Measurements from ENCODE around the gene NAV2. TPM values are rescaled to one million over a fixed set of nuclear protein-coding genes. Genes with fewer than 3 reads are reported as not detected.

The NAV2 gene
- total RNA-seq, 2 donors from 2014 or later = 0.37 to 0.58 TPM

GRCh38 chr11:19818619-19819018 lies 106.0 kb downstream of the NAV2 start:
- no peak for ATAC-seq (replicated peaks)
- H3K4me1 Mint-ChIP-seq = no peaks in the 10 kb centered on the region

GRCh38 chr11:19819148-19819547 lies 106.5 kb downstream of the NAV2 start:
- H3K27ac Mint-ChIP-seq = no peak overlapping the region
- ATAC-seq (replicated peaks) = no peak

More at GRCh38 chr11:19818619-19819018, 106.0 kb downstream of the NAV2 start:
- H3K36me3 Mint-ChIP-seq (ENCODE audit: low read depth) = no peaks in the 10 kb centered on the region
- H3K9me3 Mint-ChIP-seq = no peaks in the 10 kb centered on the region
- H3K27ac Mint-ChIP-seq = no peak overlapping the region
- no peak overlapping the region for H3K4me3 Mint-ChIP-seq
- H3K27me3 Mint-ChIP-seq = peaks cover 17% of the 10 kb centered on the region

GRCh38 chr11:19820100-19820499 lies 107.5 kb downstream of the NAV2 start:
- no peaks in the 10 kb centered on the region for H3K4me1 Mint-ChIP-seq
- H3K27ac Mint-ChIP-seq = no peak overlapping the region
- H3K27me3 Mint-ChIP-seq = peaks cover 17% of the 10 kb centered on the region
- H3K36me3 Mint-ChIP-seq (ENCODE audit: low read depth) = no peaks in the 10 kb centered on the region
- no peak for ATAC-seq (replicated peaks)
- H3K4me3 Mint-ChIP-seq = no peak overlapping the region
- no peaks in the 10 kb centered on the region for H3K9me3 Mint-ChIP-seq

More at GRCh38 chr11:19819148-19819547, 106.5 kb downstream of the NAV2 start:
- Mint-ChIP-seq H3K9me3 (no peaks in the 10 kb centered on the region), H3K4me3 (no peak overlapping the region), H3K4me1 (no peaks in the 10 kb centered on the region), H3K36me3 (ENCODE audit: low read depth) (no peaks in the 10 kb centered on the region), H3K27me3 (peaks cover 17% of the 10 kb centered on the region)

GRCh38 chr11:19821412-19821875 lies 108.8 kb downstream of the NAV2 start:
- peaks cover 14% of the 10 kb centered on the region for H3K27me3 Mint-ChIP-seq
- no peaks in the 10 kb centered on the region for H3K9me3 Mint-ChIP-seq
- no peak for ATAC-seq (replicated peaks)
- no peak overlapping the region for H3K27ac Mint-ChIP-seq
- H3K36me3 Mint-ChIP-seq (ENCODE audit: low read depth) = no peaks in the 10 kb centered on the region
- H3K4me1 Mint-ChIP-seq = no peaks in the 10 kb centered on the region
- no peak overlapping the region for H3K4me3 Mint-ChIP-seq

- H3K27ac Mint-ChIP-seq = no peak overlapping the region
- peaks cover 13% of the 10 kb centered on the region for H3K27me3 Mint-ChIP-seq
- H3K36me3 Mint-ChIP-seq (ENCODE audit: low read depth) = no peaks in the 10 kb centered on the region
- no peak for ATAC-seq (replicated peaks)
- H3K9me3 Mint-ChIP-seq = no peaks in the 10 kb centered on the region
- no peak overlapping the region for H3K4me3 Mint-ChIP-seq
- no peaks in the 10 kb centered on the region for H3K4me1 Mint-ChIP-seq
Observed at GRCh38 chr11:19821993-19822392, 109.4 kb downstream of the NAV2 start.

GRCh38 chr11:19822531-19822930 lies 109.9 kb downstream of the NAV2 start:
- H3K4me1 Mint-ChIP-seq = no peaks in the 10 kb centered on the region
- no peaks in the 10 kb centered on the region for H3K36me3 Mint-ChIP-seq (ENCODE audit: low read depth)
- no peaks in the 10 kb centered on the region for H3K9me3 Mint-ChIP-seq
- no peak for ATAC-seq (replicated peaks)
- H3K27ac Mint-ChIP-seq = no peak overlapping the region
- H3K27me3 Mint-ChIP-seq = peaks cover 13% of the 10 kb centered on the region
- H3K4me3 Mint-ChIP-seq = no peak overlapping the region

- no peak for ATAC-seq (replicated peaks)
- Mint-ChIP-seq H3K9me3 (no peaks in the 10 kb centered on the region), H3K4me1 (no peaks in the 10 kb centered on the region), H3K4me3 (no peak overlapping the region), H3K27me3 (no peaks in the 10 kb centered on the region), H3K27ac (no peak overlapping the region), H3K36me3 (ENCODE audit: low read depth) (no peaks in the 10 kb centered on the region)
Observed at GRCh38 chr11:19826606-19827005, 114.0 kb downstream of the NAV2 start.

GRCh38 chr11:19827399-19828135 lies 114.9 kb downstream of the NAV2 start:
- H3K4me3 Mint-ChIP-seq = no peak overlapping the region
- no peak for ATAC-seq (replicated peaks)

GRCh38 chr11:19828382-19829108 lies 115.9 kb downstream of the NAV2 start:
- no peaks in the 10 kb centered on the region for H3K27me3 Mint-ChIP-seq
- no peaks in the 10 kb centered on the region for H3K36me3 Mint-ChIP-seq (ENCODE audit: low read depth)
- no peak overlapping the region for H3K4me3 Mint-ChIP-seq
- H3K4me1 Mint-ChIP-seq = no peaks in the 10 kb centered on the region
- H3K27ac Mint-ChIP-seq = no peak overlapping the region
- no peaks in the 10 kb centered on the region for H3K9me3 Mint-ChIP-seq
- ATAC-seq (replicated peaks) = no peak

More at GRCh38 chr11:19827399-19828135, 114.9 kb downstream of the NAV2 start:
- H3K27ac Mint-ChIP-seq = no peak overlapping the region
- no peaks in the 10 kb centered on the region for H3K9me3 Mint-ChIP-seq
- H3K36me3 Mint-ChIP-seq (ENCODE audit: low read depth) = no peaks in the 10 kb centered on the region
- H3K4me1 Mint-ChIP-seq = no peaks in the 10 kb centered on the region
- H3K27me3 Mint-ChIP-seq = no peaks in the 10 kb centered on the region

- no peaks in the 10 kb centered on the region for H3K36me3 Mint-ChIP-seq (ENCODE audit: low read depth)
Observed at GRCh38 chr11:19829109-19829837, 116.6 kb downstream of the NAV2 start.

GRCh38 chr11:19832086-19832750 lies 119.6 kb downstream of the NAV2 start:
- H3K4me1 Mint-ChIP-seq = no peaks in the 10 kb centered on the region
- no peak overlapping the region for H3K4me3 Mint-ChIP-seq
- H3K27ac Mint-ChIP-seq = no peak overlapping the region
- no peak for ATAC-seq (replicated peaks)
- no peaks in the 10 kb centered on the region for H3K9me3 Mint-ChIP-seq
- H3K36me3 Mint-ChIP-seq (ENCODE audit: low read depth) = no peaks in the 10 kb centered on the region
- H3K27me3 Mint-ChIP-seq = no peaks in the 10 kb centered on the region

More at GRCh38 chr11:19829109-19829837, 116.6 kb downstream of the NAV2 start:
- no peak overlapping the region for H3K4me3 Mint-ChIP-seq
- no peaks in the 10 kb centered on the region for H3K27me3 Mint-ChIP-seq
- no peak overlapping the region for H3K27ac Mint-ChIP-seq
- H3K9me3 Mint-ChIP-seq = no peaks in the 10 kb centered on the region
- no peak for ATAC-seq (replicated peaks)
- H3K4me1 Mint-ChIP-seq = no peaks in the 10 kb centered on the region

GRCh38 chr11:19832901-19833300 lies 120.3 kb downstream of the NAV2 start:
- no peak overlapping the region for H3K27ac Mint-ChIP-seq
- H3K9me3 Mint-ChIP-seq = no peaks in the 10 kb centered on the region
- no peak for ATAC-seq (replicated peaks)
- H3K4me1 Mint-ChIP-seq = no peaks in the 10 kb centered on the region
- no peaks in the 10 kb centered on the region for H3K36me3 Mint-ChIP-seq (ENCODE audit: low read depth)
- no peak overlapping the region for H3K4me3 Mint-ChIP-seq
- H3K27me3 Mint-ChIP-seq = no peaks in the 10 kb centered on the region

GRCh38 chr11:19834771-19835170 lies 122.1 kb downstream of the NAV2 start:
- no peaks in the 10 kb centered on the region for H3K4me1 Mint-ChIP-seq
- no peak overlapping the region for H3K4me3 Mint-ChIP-seq
- H3K9me3 Mint-ChIP-seq = no peaks in the 10 kb centered on the region
- no peak for ATAC-seq (replicated peaks)
- no peak overlapping the region for H3K27ac Mint-ChIP-seq
- no peaks in the 10 kb centered on the region for H3K36me3 Mint-ChIP-seq (ENCODE audit: low read depth)
- no peaks in the 10 kb centered on the region for H3K27me3 Mint-ChIP-seq

GRCh38 chr11:19836666-19837065 lies 124.0 kb downstream of the NAV2 start:
- ATAC-seq (replicated peaks) = no peak
- Mint-ChIP-seq H3K9me3 (no peaks in the 10 kb centered on the region), H3K27me3 (no peaks in the 10 kb centered on the region), H3K27ac (no peak overlapping the region), H3K4me1 (no peaks in the 10 kb centered on the region), H3K36me3 (ENCODE audit: low read depth) (no peaks in the 10 kb centered on the region), H3K4me3 (no peak overlapping the region)
